Breast epithelium (tissue), 4 donors: ENCODE measurements around the gene NTS. TPM values are rescaled to one million over a fixed set of nuclear protein-coding genes. Genes with fewer than 3 reads are reported as not detected.

Experiments
- DNase-seq, 2 donors: peaks; one replicate each; pipeline ENCODE4 v3.0.0-alpha.2; 2019; ENCODE audit warnings: low spot score in 2 of 2
- H3K27ac ChIP-seq, 2 donors: fragments of 200-600 bp; sonication (generic) in 1 of 2; one replicate each; pipeline ENCODE4 v1.5.1; 2016 to 2019; ENCODE audit warnings: mild to moderate bottlenecking in 1 of 2
- H3K27me3 ChIP-seq, 2 donors: fragments of 200-600 bp; sonication (generic) in 1 of 2; one replicate each; pipeline versions ENCODE4 v1.5.1 to v1.6.0; 2017 to 2019; ENCODE audit warnings: control low read depth in 1 of 2, mild to moderate bottlenecking in 1 of 2
- H3K36me3 ChIP-seq: fragments of 200-600 bp; one replicate; pipeline ENCODE4 v1.5.1; 2019
- H3K4me1 ChIP-seq, 2 donors: fragments of 200-600 bp; sonication (generic); one replicate each; pipeline ENCODE4 v1.5.1; 2016 to 2019; ENCODE audit warnings: control low read depth in 1 of 2
- H3K4me3 ChIP-seq, 3 donors: fragments of 200-600 bp; sonication (generic); 1 replicate in 2 of 3; 2 replicates in 1 of 3; pipeline ENCODE4 v1.5.1; 2016 to 2019; ENCODE audit warnings: mild to moderate bottlenecking in 3 of 3, moderate library complexity in 2 of 3
- H3K9me3 ChIP-seq, 2 donors: fragments of 200-600 bp; sonication (generic) in 1 of 2; one replicate each; pipeline ENCODE4 v1.5.1; 2016 to 2019; ENCODE audit warnings: control low read depth in 1 of 2
- POLR2A ChIP-seq: fragments of 450-650 bp; IDR thresholded peaks from one replicate; pipeline ENCODE4 v1.6.1; 2016; ENCODE audit warnings: antibody characterized with exemption, mild to moderate bottlenecking, moderate library complexity
- POLR2AphosphoS5 ChIP-seq, 3 donors: sonication (generic); formaldehyde crosslinking; IDR thresholded peaks; one replicate each; pipeline ENCODE4 v1.6.1; 2017; ENCODE audit warnings: antibody characterized with exemption in 3 of 3
- intact Hi-C: fragments of 100-400 bp; cut with DNase I; formaldehyde crosslinking; loops from one replicate; pipeline ENCODE4 v1.15.1; 2023; ENCODE audit warnings: low total_unique reads
- total RNA-seq, 3 donors: library from RNA; depleted of rRNA; stranded (reverse); fragments of >200 nt; gene quantifications; one replicate each; pipeline ENCODE4 v1.1.0, GENCODE V29; 2016
- TF ChIP-seq, protein P1 (sequence below), 3 donors: fragments of 450-650 bp; IDR thresholded peaks; one replicate each; pipeline ENCODE4 v1.5.1; 2016 to 2017; ENCODE audit warnings: antibody characterized with exemption in 3 of 3, mild to moderate bottlenecking in 3 of 3, moderate library complexity in 3 of 3

Gene NTS
- total RNA-seq, 3 donors from 2014 or later: 0.64 to 10.2 TPM; not detected in 1

DNA sequence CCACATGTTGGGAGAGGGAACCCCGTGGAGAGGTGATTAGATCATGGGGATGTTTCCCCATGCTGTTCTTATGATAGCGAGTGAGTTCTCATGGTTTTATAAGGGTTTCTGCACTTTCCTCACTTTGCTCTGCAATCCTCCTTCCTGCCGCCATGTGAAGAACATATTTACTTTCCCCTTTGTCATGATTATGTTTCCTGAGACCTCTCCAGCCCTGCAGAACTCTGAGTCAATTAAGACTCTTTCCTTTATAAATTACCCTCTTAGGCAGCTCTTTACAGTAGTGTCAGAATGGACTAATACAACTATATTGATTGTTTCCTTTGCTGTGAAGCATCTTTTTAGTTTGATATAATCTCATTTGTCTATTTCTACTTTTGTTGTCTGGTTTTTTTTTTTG is 24.8 kb upstream of the NTS start:
- DNase-seq: no peak
- Histone ChIP-seq H3K27me3 (no peaks in the 10 kb centered on the region), H3K4me1 (no peaks in the 10 kb centered on the region), H3K9me3 (no peaks in the 10 kb centered on the region), H3K27ac (no peak overlapping the region), H3K4me3 (no peak overlapping the region), H3K36me3 (no peaks in the 10 kb centered on the region)
- intact Hi-C loops: no loop called here
- TF ChIP-seq POLR2A: no peak
- TF ChIP-seq POLR2AphosphoS5 (IDR thresholded peaks at IDR 0.05): no peak

DNA sequence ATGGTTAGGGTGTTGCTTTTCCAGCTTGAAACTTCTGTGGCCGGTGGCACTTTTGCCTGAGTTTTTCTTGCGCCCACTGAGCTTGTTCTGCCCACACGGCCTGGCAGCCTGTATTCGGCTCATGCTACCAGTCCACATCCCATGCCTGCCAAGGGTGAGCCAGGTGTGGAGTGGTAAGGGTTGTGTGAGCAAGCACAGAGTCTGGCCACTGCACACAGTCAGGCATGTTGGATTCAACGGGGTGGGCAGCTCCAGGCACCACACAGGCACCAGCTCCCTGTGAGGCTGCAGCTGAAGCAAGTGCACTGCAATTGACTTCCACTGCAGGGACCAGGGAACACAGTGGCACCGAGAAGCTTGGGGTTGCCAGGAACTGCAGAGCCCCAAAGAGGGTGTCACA is 18.8 kb upstream of the NTS start:
- H3K27me3 ChIP-seq: no peaks in the 10 kb centered on the region
- no peaks in the 10 kb centered on the region for H3K36me3 ChIP-seq
- H3K4me3 ChIP-seq: no peak overlapping the region
- DNase-seq: no peak
- no peaks in the 10 kb centered on the region for H3K9me3 ChIP-seq
- no peak overlapping the region for H3K27ac ChIP-seq
- intact Hi-C loops: no loop called here
- H3K4me1 ChIP-seq: no peaks in the 10 kb centered on the region
- TF ChIP-seq POLR2A: no peak
- TF ChIP-seq, protein P1, sequence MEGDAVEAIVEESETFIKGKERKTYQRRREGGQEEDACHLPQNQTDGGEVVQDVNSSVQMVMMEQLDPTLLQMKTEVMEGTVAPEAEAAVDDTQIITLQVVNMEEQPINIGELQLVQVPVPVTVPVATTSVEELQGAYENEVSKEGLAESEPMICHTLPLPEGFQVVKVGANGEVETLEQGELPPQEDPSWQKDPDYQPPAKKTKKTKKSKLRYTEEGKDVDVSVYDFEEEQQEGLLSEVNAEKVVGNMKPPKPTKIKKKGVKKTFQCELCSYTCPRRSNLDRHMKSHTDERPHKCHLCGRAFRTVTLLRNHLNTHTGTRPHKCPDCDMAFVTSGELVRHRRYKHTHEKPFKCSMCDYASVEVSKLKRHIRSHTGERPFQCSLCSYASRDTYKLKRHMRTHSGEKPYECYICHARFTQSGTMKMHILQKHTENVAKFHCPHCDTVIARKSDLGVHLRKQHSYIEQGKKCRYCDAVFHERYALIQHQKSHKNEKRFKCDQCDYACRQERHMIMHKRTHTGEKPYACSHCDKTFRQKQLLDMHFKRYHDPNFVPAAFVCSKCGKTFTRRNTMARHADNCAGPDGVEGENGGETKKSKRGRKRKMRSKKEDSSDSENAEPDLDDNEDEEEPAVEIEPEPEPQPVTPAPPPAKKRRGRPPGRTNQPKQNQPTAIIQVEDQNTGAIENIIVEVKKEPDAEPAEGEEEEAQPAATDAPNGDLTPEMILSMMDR (IDR thresholded peaks at IDR 0.05): no peak
- TF ChIP-seq POLR2AphosphoS5 (IDR thresholded peaks at IDR 0.05): no peak

DNA sequence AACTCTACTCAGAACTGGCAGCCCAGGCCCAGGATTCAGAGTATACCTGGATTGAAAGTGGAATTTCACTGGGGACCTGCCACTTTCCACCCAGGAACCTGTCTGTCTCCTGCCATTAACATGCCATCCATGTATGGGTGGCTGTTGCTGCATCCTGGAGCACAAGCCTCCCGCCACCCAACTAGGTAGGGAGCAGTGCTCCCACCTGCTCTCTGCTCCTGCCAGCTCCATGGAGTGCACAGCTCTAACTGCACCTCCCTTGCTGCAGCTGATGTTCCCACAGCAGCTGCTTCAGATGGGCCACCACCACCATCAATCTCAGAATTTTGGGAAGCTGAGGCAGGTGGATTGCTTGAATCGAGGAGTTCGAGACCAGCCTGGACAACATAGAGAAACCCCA is 17.1 kb upstream of the NTS start:
- TF ChIP-seq, protein P1 (IDR thresholded peaks at IDR 0.05): no peak
- TF ChIP-seq POLR2A (no peak), POLR2AphosphoS5 (IDR thresholded peaks at IDR 0.05) (no peak)
- intact Hi-C loops: no loop called here
- no peak for DNase-seq
- no peak overlapping the region for H3K4me3 ChIP-seq
- no peaks in the 10 kb centered on the region for H3K36me3 ChIP-seq
- H3K4me1 ChIP-seq: no peaks in the 10 kb centered on the region
- no peaks in the 10 kb centered on the region for H3K9me3 ChIP-seq
- no peak overlapping the region for H3K27ac ChIP-seq
- H3K27me3 ChIP-seq: no peaks in the 10 kb centered on the region

DNA sequence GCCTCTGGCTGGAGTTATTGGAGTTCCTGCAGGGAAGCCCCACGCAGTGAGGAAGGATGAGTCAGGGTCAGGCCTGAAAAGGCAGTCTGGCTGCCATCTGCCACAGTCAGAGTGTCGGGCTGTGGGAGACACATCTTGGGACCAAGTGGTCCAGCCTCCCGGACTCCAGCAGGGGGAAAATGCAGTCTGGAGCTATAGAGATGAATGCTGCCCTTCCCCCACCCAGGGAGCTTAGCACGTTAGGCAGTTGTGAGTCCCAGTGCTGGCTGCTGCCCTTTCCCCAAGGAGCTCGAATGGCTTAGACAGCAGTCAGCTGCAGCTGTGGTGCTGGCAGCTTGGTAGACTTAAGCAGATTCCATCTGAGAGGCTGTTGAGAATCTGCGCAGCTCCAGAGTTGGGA is 8.2 kb upstream of the NTS start:
- Histone ChIP-seq H3K4me3 (no peak overlapping the region), H3K36me3 (no peaks in the 10 kb centered on the region), H3K27me3 (no peaks in the 10 kb centered on the region), H3K27ac (no peak overlapping the region), H3K9me3 (no peaks in the 10 kb centered on the region), H3K4me1 (no peaks in the 10 kb centered on the region)
- TF ChIP-seq POLR2AphosphoS5 (IDR thresholded peaks at IDR 0.05) (no peak), POLR2A (no peak)
- TF ChIP-seq, protein P1 (IDR thresholded peaks at IDR 0.05): no peak
- DNase-seq: no peak
- intact Hi-C loops: no loop called here

DNA sequence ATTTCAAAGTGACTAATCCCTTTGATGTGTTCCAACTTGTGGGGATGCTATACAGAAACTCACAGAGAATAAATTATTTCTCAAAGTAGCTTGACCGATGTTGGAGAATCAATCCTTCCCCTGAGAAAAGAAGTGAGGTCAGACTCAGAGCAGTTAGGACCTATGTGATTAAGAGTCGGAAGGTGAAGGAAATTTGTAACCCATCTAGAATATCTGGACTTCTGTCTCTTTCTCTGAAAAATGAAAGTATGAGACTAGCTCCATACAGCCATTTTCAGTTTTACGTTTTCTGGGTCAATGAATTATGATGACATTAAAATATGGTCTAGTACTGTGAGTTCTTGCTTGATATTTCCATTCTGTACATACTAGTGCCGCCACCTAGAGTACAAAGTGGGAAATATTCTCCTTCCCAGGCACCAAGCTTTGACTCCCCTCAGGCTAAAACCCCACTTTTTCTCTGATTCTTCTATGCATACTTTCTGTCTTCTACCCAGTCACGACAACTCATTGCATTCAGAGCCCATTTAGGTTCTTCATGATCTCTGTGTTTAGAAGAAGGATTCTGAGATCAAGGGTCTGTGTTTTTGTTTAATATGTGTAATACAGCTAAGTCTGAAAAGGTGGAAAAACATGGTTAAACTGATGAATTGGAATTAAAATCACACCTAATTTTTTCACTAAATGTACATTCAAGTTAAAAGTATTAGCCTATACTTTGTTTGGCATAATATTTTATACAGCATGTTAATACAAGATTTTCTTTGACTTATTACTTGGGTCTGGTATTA is 6.9 kb upstream of the NTS start:
- Histone ChIP-seq H3K27ac (no peak overlapping the region), H3K4me3 (peak overlapping the region in 2 of 3 donors; percentile 1 to 8), H3K9me3 (no peaks in the 10 kb centered on the region), H3K27me3 (no peaks in the 10 kb centered on the region), H3K4me1 (no peaks in the 10 kb centered on the region), H3K36me3 (no peaks in the 10 kb centered on the region)
- intact Hi-C loops: no loop called here
- TF ChIP-seq, protein P1 (IDR thresholded peaks at IDR 0.05): peak; percentile 39 to 87 (median 73)
- TF ChIP-seq POLR2A: no peak
- no peak for DNase-seq
